GM12872 (cell line): ENCODE measurements around the gene POU2F1.

ENCODE experiments used
- CTCF ChIP-seq: IDR thresholded peaks from 3 replicates; pipeline ENCODE4 v1.5.1; 2011; ENCODE audit warnings: low read depth, mild to moderate bottlenecking, low read length, moderate library complexity; ENCODE audit not compliant: insufficient read depth

POU2F1 gene

GRCh38 chr1:167328816-167329483, 108.3 kb downstream of the POU2F1 start:
- TF ChIP-seq CTCF: no peak

- no peak for TF ChIP-seq CTCF
Observed at GRCh38 chr1:167330601-167331293, 110.1 kb downstream of the POU2F1 start.

- TF ChIP-seq CTCF: no peak
Observed at GRCh38 chr1:167331650-167332049, 111.0 kb downstream of the POU2F1 start.

GRCh38 chr1:167332503-167332902, 111.8 kb downstream of the POU2F1 start:
- TF ChIP-seq CTCF: no peak

- no peak for TF ChIP-seq CTCF
Observed at GRCh38 chr1:167333124-167333523, 112.4 kb downstream of the POU2F1 start.

- TF ChIP-seq CTCF: no peak
Observed at GRCh38 chr1:167333703-167334102, 113.0 kb downstream of the POU2F1 start.

- no peak for TF ChIP-seq CTCF
Observed at GRCh38 chr1:167339405-167339804, 118.7 kb downstream of the POU2F1 start.
